HG03196 (cell line): ENCODE measurements around the gene KCNH4.
A peak's percentile ranks its signal among the peaks of the same experiment; 100 is the strongest.

ENCODE experiments used
- ATAC-seq: cut with Tn5 transposase; IDR thresholded peaks from one replicate; pipeline ENCODE4 v1.9.1; 2021; ENCODE audit not compliant: unreplicated experiment

KCNH4 gene

GRCh38 chr17:42120161-42120769 is 60.7 kb downstream of the KCNH4 start:
- no peak for ATAC-seq

- ATAC-seq, result no peak
Measured at GRCh38 chr17:42119301-42119700, 61.6 kb downstream of the KCNH4 start.

- ATAC-seq, result no peak
Measured at GRCh38 chr17:42118545-42118944, 62.4 kb downstream of the KCNH4 start.

- no peak for ATAC-seq
Measured at GRCh38 chr17:42118126-42118510, 62.8 kb downstream of the KCNH4 start.

- no peak for ATAC-seq
Measured at GRCh38 chr17:42117397-42118125, 63.4 kb downstream of the KCNH4 start.

GRCh38 chr17:42116705-42117396 is 64.1 kb downstream of the KCNH4 start:
- ATAC-seq, result no peak

- ATAC-seq, result no peak
Measured at GRCh38 chr17:42114118-42114517, 66.8 kb downstream of the KCNH4 start.

- ATAC-seq, result no peak
Measured at GRCh38 chr17:42113293-42114069, 67.5 kb downstream of the KCNH4 start.

GRCh38 chr17:42112552-42113176 is 68.3 kb downstream of the KCNH4 start, which contains the start of gene DHX58:
TSS of gene DHX58 (minus strand) at chr17:42112714. CDS start at chr17:42111892, 822 bp downstream.
- ATAC-seq, result peak; percentile 46

GRCh38 chr17:42111871-42112551 is 68.9 kb downstream of the KCNH4 start:
- ATAC-seq, result peak; percentile 4

- no peak for ATAC-seq
Measured at GRCh38 chr17:42111265-42111636, 69.7 kb downstream of the KCNH4 start.

- ATAC-seq, result no peak
Measured at GRCh38 chr17:42110301-42111264, 70.4 kb downstream of the KCNH4 start.

GRCh38 chr17:42109086-42109485 is 71.9 kb downstream of the KCNH4 start:
- ATAC-seq, result no peak

- peak; percentile 50 for ATAC-seq
Measured at GRCh38 chr17:42107597-42108576, 73.1 kb downstream of the KCNH4 start.

- no peak for ATAC-seq
Measured at GRCh38 chr17:42107124-42107523, 73.8 kb downstream of the KCNH4 start.
